Measurements from ENCODE around the gene ANKRD55. TPM values are rescaled to one million over a fixed set of nuclear protein-coding genes. Genes with fewer than 3 reads are reported as not detected.
A peak's percentile ranks its signal among the peaks of the same experiment; 100 is the strongest.

The ANKRD55 gene
- total RNA-seq, 2 experiments from 2014 or later, result 9.7 to 10.2 TPM

DNA sequence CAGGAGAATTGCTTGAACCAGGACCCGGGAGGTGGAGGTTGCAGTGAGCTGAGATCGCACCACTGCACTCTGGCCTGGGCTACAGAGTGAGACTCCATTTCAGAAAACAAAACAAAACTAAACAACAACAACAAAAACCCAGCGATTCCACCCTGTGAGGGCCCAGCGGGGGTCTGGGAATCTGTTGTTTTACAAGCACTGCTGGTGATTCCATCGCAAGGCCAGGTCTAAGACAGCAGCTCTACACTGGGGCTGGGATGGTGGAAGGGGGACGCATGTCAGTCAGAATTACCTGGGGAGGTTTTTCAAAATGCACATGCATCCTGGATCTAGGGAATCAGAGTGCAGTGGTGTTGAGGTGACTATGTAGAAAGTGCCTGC lies 90.9 kb downstream of the ANKRD55 start:
- ATAC-seq (ENCODE audit: poor library complexity) (no peak), DNase-seq (no peak)
- Mint-ChIP-seq H3K27ac (peak overlapping the region; percentile 82), H3K9me3 (no peaks in the 10 kb centered on the region), H3K36me3 (ENCODE audit: low read depth) (peaks cover 42% of the 10 kb centered on the region), H3K4me3 (peak overlapping the region; percentile 62), H3K27me3 (no peaks in the 10 kb centered on the region), H3K4me1 (ENCODE audit: low read depth) (peaks cover 83% of the 10 kb centered on the region)
- H3K9me3 ChIP-seq (ENCODE audit: control insufficient read depth in 1 of 2, insufficient read depth in 1 of 2, low read length in 2 of 2), result no peaks in the 10 kb centered on the region
- peak overlapping the region; percentile 15 for H3K4me3 ChIP-seq (ENCODE audit: low read length)
- H3K27me3 ChIP-seq (ENCODE audit: control insufficient read depth in 1 of 2, insufficient read depth in 2 of 2, low read length in 2 of 2), result no peaks in the 10 kb centered on the region
- CTCF ChIA-PET, result interaction anchor here (0.6 kb wide), 1 partner anchor 12 kb away, joined by 3 read pairs; no protein-coding TSS in a partner anchor
- peak overlapping the region in 1 of 2 donors; percentile 54 for H3K27ac ChIP-seq (ENCODE audit: low read depth in 1 of 2, low read length in 2 of 2)
- peaks cover 38% of the 10 kb centered on the region for H3K4me1 ChIP-seq (ENCODE audit: insufficient read depth, low read length)
- POLR2A ChIA-PET, result interaction anchor here (1.2 to 2.0 kb wide), 4 partner anchors 10 to 148 kb away, joined by 3 to 15 read pairs (median 6); partner anchors contain the start of gene IL6ST
- TF ChIP-seq, protein P1, sequence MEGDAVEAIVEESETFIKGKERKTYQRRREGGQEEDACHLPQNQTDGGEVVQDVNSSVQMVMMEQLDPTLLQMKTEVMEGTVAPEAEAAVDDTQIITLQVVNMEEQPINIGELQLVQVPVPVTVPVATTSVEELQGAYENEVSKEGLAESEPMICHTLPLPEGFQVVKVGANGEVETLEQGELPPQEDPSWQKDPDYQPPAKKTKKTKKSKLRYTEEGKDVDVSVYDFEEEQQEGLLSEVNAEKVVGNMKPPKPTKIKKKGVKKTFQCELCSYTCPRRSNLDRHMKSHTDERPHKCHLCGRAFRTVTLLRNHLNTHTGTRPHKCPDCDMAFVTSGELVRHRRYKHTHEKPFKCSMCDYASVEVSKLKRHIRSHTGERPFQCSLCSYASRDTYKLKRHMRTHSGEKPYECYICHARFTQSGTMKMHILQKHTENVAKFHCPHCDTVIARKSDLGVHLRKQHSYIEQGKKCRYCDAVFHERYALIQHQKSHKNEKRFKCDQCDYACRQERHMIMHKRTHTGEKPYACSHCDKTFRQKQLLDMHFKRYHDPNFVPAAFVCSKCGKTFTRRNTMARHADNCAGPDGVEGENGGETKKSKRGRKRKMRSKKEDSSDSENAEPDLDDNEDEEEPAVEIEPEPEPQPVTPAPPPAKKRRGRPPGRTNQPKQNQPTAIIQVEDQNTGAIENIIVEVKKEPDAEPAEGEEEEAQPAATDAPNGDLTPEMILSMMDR (IDR thresholded peaks at IDR 0.05), result no peak
- no peaks in the 10 kb centered on the region for H3K36me3 ChIP-seq (ENCODE audit: insufficient read depth, low read length)
- intact Hi-C loops (cut with DNase I, micrococcal nuclease), result no loop called here

- H3K27me3 Mint-ChIP-seq, result no peaks in the 10 kb centered on the region
- Histone ChIP-seq H3K36me3 (ENCODE audit: insufficient read depth, low read length) (no peaks in the 10 kb centered on the region), H3K9me3 (ENCODE audit: control insufficient read depth in 1 of 2, insufficient read depth in 1 of 2, low read length in 2 of 2) (no peaks in the 10 kb centered on the region), H3K4me1 (ENCODE audit: insufficient read depth, low read length) (peaks cover 30% of the 10 kb centered on the region), H3K27ac (ENCODE audit: low read depth in 1 of 2, low read length in 2 of 2) (no peak overlapping the region), H3K4me3 (ENCODE audit: low read length) (no peak overlapping the region), H3K27me3 (ENCODE audit: control insufficient read depth in 1 of 2, insufficient read depth in 2 of 2, low read length in 2 of 2) (no peaks in the 10 kb centered on the region)
- CTCF ChIA-PET, result interaction anchor here (0.9 kb wide), 1 partner anchor 13 kb away, joined by 3 read pairs; no protein-coding TSS in a partner anchor
- intact Hi-C loops (cut with DNase I, micrococcal nuclease), result no loop called here
- POLR2A ChIA-PET, result interaction anchor here (1.1 to 4.5 kb wide), 6 partner anchors 8 to 145 kb away, joined by 3 to 23 read pairs (median 6); partner anchors contain the start of gene IL6ST
- H3K4me3 Mint-ChIP-seq, result no peak overlapping the region
- no peak for ATAC-seq (ENCODE audit: poor library complexity)
- peaks cover 86% of the 10 kb centered on the region for H3K4me1 Mint-ChIP-seq (ENCODE audit: low read depth)
- TF ChIP-seq, protein P1 (IDR thresholded peaks at IDR 0.05), result no peak
- peaks cover 56% of the 10 kb centered on the region for H3K36me3 Mint-ChIP-seq (ENCODE audit: low read depth)
- DNase-seq, result no peak
- H3K9me3 Mint-ChIP-seq, result no peaks in the 10 kb centered on the region
- no peak overlapping the region for H3K27ac Mint-ChIP-seq
Observed at GRCh38 chr5:56140073-56140472, 93.1 kb downstream of the ANKRD55 start.

DNA sequence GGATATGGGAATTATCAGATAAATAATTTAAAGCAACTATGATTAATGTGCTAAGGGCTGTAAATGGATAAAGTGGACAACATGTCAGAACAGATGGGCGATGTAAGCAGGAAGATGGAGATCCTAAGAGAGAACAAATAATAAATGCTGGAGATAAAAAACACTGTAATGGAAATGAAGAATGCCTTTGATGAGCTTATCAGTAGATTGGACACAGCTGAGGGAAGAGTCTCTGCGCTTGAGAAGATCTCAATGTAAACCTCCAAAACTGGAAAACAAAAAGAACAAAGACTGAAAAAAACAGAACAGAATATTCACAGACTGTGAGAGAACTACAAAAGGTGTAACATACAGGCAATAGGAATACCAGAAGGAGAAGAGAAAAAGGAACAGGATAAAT lies 102.5 kb downstream of the ANKRD55 start:
- H3K27ac Mint-ChIP-seq, result peak overlapping the region; percentile 91
- H3K4me1 Mint-ChIP-seq (ENCODE audit: low read depth), result peaks cover 76% of the 10 kb centered on the region
- H3K4me3 Mint-ChIP-seq, result no peak overlapping the region
- no peak overlapping the region for H3K27ac ChIP-seq (ENCODE audit: low read depth in 1 of 2, low read length in 2 of 2)
- H3K4me1 ChIP-seq (ENCODE audit: insufficient read depth, low read length), result peaks cover 33% of the 10 kb centered on the region
- no peaks in the 10 kb centered on the region for H3K27me3 ChIP-seq (ENCODE audit: control insufficient read depth in 1 of 2, insufficient read depth in 2 of 2, low read length in 2 of 2)
- DNase-seq (no peak), ATAC-seq (ENCODE audit: poor library complexity) (no peak)
- H3K9me3 Mint-ChIP-seq, result peaks cover 4% of the 10 kb centered on the region
- ChIA-PET CTCF (interaction anchor here (1.3 kb wide), 1 partner anchor 8 kb away, joined by 3 read pairs; no protein-coding TSS in a partner anchor), POLR2A (no interaction called here)
- no peak overlapping the region for H3K4me3 ChIP-seq (ENCODE audit: low read length)
- no peaks in the 10 kb centered on the region for H3K27me3 Mint-ChIP-seq
- intact Hi-C loops (cut with DNase I, micrococcal nuclease), result no loop called here
- no peaks in the 10 kb centered on the region for H3K36me3 ChIP-seq (ENCODE audit: insufficient read depth, low read length)
- H3K9me3 ChIP-seq (ENCODE audit: control insufficient read depth in 1 of 2, insufficient read depth in 1 of 2, low read length in 2 of 2), result no peaks in the 10 kb centered on the region
- peaks cover 63% of the 10 kb centered on the region for H3K36me3 Mint-ChIP-seq (ENCODE audit: low read depth)
- TF ChIP-seq, protein P1 (IDR thresholded peaks at IDR 0.05), result no peak
